ENCODE results near the gene GARS1.

Gene GARS1

DNA sequence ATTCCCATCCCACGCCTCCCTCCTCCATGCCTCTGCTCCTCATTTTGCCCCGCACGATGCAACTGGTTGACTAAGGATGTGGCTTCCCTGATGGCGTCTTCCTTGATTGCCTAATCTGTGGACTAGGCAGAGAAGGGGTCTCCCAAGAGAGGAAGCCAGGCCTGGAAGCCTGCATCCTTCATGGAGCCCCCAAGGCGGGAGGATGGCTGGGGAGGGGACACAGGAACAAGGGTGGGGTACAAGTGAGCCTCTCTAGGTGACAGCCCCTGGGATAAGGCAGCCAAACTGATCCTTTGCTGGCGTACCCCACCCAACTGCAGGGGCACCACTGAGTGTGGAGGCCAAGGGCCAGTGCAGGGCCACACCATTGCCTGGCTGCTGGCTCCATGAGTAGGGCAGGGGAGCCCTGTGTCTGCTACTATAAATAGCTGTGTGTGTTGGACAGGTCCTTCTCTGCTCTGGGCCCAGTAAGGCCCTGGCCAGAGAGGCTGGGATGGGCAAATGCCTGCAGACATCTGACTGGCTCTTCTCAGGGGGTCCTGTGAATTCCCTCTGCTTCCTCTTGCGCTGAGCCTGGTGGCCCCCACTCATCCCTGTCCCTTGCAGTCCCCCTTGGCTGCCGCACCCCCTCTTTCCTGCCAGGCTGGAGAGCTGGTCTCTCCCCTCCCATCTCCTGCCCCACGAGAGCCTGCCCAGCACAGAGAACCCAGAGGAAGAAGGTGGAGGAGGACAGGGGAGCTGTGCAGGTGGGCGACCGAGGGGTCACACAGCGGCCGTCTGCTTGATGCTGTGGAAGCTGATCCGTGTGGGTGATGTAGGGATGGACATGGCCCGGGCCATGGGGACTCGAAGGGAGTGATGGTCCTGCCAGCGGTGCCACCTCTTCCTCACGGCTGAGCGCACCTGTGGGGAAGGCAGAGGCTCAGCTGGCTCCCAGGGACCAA is 58.3 kb downstream of the GARS1 start:
- no peaks in the 10 kb centered on the region for H3K36me3 ChIP-seq
- H3K27me3 ChIP-seq, result no peaks in the 10 kb centered on the region
- H3K4me2 ChIP-seq, result no peak overlapping the region
- no peaks in the 10 kb centered on the region for H4K20me1 ChIP-seq
- H3K27ac ChIP-seq, result no peak overlapping the region
- no peak overlapping the region for H3K4me3 ChIP-seq
- no peak overlapping the region for H3K9ac ChIP-seq
- no peak for TF ChIP-seq Cebpa-rat (IDR thresholded peaks at IDR 0.05)
- no peaks in the 10 kb centered on the region for H3K9me3 ChIP-seq
- H3K4me1 ChIP-seq, result peaks cover 29% of the 10 kb centered on the region

DNA sequence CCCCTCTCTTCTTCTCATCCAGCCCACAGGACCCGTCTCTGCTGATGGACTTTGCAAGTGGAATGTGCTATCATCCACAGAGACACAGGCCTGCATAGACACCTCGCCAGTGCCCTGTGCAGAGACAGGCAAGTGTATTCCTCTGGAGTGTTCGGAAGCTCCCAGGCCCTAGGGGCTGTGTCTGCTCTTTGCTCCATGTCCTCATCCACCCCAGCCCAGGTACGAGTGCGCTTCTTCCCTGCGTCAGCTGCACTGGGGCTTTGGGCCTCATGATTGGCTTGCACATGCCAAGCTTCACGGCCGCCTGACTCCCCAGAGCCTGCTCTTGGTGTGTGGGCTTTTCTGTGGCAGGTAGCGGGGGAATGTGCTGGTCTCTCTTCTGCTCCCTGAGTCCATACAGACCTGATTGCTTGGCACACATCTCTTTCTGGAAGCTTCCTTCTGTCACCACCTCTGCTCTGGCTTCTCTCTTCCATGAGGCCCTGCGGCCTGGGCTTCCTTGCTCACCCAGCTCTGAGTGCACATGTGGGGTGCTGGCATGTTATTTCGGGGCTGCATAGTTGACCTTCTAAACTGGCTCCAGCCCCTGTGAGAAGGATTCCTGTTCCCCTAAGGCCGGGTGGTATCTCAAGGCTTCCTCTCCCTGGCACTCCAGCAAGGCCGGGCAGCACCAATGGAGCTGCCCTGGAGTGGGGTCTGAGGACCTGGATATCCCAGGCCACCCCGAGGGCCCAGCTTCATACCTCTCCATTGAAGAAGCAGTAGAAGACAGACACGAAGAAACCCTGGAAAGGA is 59.8 kb downstream of the GARS1 start:
- TF ChIP-seq Cebpa-rat (IDR thresholded peaks at IDR 0.05), result no peak
- Histone ChIP-seq H3K4me1 (peaks cover 45% of the 10 kb centered on the region), H3K9me3 (no peaks in the 10 kb centered on the region), H3K9ac (no peak overlapping the region), H4K20me1 (no peaks in the 10 kb centered on the region), H3K4me2 (no peak overlapping the region), H3K27me3 (no peaks in the 10 kb centered on the region), H3K27ac (no peak overlapping the region), H3K36me3 (no peaks in the 10 kb centered on the region), H3K4me3 (no peak overlapping the region)

DNA sequence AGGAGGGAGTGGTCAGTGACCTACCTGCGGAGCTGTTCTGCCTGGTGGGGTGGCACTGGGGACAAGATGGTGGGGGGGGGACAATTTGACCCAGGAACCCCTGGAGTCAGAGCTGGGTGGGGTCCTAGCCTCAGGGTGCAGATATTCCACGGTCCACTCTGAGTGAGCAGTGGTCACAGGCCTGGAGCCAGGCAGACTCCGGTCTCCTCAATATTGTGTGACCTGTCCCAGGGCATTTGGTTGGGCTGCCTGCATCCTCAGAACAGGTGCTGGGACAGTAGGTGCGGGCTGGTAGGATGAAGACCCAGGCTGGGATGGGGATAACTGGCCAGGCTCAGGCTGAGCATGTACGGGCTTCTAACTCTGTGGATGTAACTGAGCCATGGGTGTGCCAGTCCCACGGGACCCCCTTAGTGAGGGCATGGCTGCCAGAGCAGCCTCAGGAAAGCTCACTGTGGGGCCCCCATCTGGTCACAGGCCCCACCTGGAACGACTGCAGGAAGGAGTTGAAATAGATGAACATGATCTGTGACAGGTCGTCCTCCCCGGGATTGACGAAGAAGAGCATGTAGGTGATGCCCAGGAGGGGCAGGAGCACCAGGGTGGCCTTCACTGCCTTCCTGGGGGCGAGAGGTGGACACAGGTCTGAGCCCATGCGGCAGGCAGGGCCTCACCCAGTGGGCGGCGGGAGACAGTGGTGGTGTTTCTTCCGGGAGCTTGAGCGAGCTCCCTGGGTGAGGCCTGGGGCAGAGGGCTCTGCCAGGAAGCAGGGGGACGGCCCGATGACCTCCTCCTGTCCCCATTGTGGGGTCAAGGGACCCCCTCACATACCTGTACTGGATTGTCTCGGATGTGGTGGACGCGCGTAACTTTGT is 60.7 kb downstream of the GARS1 start:
- no peaks in the 10 kb centered on the region for H3K36me3 ChIP-seq
- no peaks in the 10 kb centered on the region for H3K9me3 ChIP-seq
- no peaks in the 10 kb centered on the region for H3K27me3 ChIP-seq
- no peak overlapping the region for H3K4me3 ChIP-seq
- H4K20me1 ChIP-seq, result no peaks in the 10 kb centered on the region
- H3K4me1 ChIP-seq, result peaks cover 53% of the 10 kb centered on the region
- no peak overlapping the region for H3K9ac ChIP-seq
- no peak for TF ChIP-seq Cebpa-rat (IDR thresholded peaks at IDR 0.05)
- H3K4me2 ChIP-seq, result peak overlapping the region; percentile 86; the same call in 1 of the 2 replicates
- peak overlapping the region; percentile 49; the same call in 1 of the 2 replicates for H3K27ac ChIP-seq

DNA sequence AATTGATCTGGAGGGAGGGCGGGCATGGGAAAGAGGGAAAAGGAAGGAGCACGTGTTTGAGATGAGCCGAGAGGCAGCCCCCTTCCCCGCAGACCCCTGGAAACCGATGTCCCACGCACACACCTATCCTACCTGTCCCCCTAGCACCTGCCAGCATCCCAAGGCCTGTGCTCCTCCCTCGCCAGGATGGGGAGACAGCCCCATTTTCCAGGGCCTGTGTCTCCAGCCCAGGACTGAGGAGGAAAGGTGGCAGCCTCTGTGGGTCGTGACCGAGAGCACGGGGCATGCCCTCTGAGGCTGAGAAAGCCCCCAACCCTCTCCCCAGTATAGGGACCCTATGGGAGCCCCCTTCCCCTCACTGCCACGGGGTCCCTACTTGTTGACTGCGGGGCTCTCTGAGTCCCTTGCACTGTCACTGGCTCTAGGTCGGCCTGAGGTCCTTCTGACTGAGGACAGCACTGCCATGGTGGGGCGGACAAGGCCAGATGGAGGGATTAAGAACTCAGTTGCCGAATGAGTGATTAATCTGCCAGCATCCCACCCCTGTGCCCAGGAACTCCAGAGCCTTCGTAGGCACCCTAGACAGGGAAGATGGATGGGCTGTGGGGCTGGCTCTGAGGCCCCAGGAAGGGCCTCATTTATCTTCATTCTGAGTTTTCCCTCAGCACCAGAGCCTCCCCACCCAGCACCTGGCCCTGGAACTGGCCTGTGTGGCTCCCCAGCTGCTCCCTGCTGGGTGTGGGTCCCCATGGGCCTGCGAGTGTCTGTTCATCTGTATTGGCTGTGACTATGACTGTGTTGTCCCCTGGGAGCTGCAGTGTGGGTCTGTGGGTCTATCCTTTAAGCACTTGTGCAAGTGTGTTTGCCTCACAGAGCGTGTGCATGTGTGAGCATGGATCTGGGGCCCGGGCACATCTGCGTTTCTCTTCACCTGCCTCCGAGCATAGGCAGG is 61.6 kb downstream of the GARS1 start:
- Histone ChIP-seq H3K27ac (peak overlapping the region; percentile 71), H3K4me3 (no peak overlapping the region), H3K4me1 (peaks cover 53% of the 10 kb centered on the region), H4K20me1 (no peaks in the 10 kb centered on the region), H3K27me3 (no peaks in the 10 kb centered on the region), H3K9me3 (no peaks in the 10 kb centered on the region), H3K4me2 (peak overlapping the region; percentile 86), H3K36me3 (no peaks in the 10 kb centered on the region), H3K9ac (peak overlapping the region; percentile 59)
- no peak for TF ChIP-seq Cebpa-rat (IDR thresholded peaks at IDR 0.05)

DNA sequence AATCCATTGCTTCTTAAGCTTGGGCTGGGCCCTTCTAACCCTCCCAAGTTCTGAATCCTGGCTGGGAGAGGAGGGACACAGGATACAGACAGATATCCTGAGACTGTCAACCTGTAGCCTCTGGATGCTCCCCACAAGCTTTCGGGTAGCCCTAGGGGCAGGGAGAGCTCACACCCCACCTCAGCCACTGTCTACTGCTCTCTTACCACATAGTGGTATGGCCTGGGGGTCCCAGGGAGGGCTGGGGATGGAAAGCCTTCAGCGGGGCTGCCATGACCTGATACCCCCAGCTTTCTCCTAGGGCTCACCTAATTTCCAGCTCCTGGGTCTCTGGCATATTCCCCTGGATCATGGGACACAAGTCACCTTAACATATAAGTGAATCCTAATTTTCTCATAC is 62.5 kb downstream of the GARS1 start:
- H3K9ac ChIP-seq, result peak overlapping the region; percentile 59
- no peak for TF ChIP-seq Cebpa-rat (IDR thresholded peaks at IDR 0.05)
- no peaks in the 10 kb centered on the region for H3K9me3 ChIP-seq
- peaks cover 53% of the 10 kb centered on the region for H3K4me1 ChIP-seq
- H3K4me2 ChIP-seq, result peak overlapping the region; percentile 86
- H3K27me3 ChIP-seq, result no peaks in the 10 kb centered on the region
- H3K27ac ChIP-seq, result peak overlapping the region; percentile 71
- H3K36me3 ChIP-seq, result no peaks in the 10 kb centered on the region
- H3K4me3 ChIP-seq, result no peak overlapping the region
- H4K20me1 ChIP-seq, result no peaks in the 10 kb centered on the region

DNA sequence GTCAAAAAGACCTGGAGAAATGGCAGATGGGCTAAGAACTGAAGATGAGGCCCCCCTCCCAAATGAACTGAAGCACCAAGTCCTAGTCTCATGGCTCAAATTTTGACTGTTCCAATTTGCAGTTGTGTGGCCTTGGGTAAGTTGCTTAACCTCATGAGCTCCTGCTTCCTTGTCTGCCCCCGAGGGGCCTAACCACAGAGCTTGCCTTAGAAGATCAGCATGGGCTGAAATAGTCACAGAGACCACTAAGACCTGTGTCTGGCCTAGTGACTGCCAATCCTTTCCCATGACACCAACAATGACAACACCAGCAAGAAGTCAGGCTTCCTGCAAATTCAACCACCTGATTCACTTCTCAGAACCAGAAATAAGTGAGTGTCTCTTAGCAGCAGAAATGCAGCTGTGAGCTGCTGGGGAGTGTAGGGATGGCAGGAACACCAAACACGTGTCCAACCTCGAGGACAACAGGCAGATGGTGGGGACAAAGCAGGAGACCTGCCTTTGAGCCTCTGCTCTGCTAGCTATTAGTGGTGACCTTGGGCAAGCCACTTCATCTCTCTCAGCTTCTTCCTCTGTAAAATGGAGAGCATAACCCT is 63.9 kb downstream of the GARS1 start:
- Histone ChIP-seq H3K4me2 (peak overlapping the region; percentile 86), H3K27ac (peak overlapping the region; percentile 72), H3K9me3 (no peaks in the 10 kb centered on the region), H3K27me3 (no peaks in the 10 kb centered on the region), H3K4me1 (peaks cover 53% of the 10 kb centered on the region), H3K9ac (no peak overlapping the region), H3K4me3 (no peak overlapping the region), H3K36me3 (no peaks in the 10 kb centered on the region), H4K20me1 (no peaks in the 10 kb centered on the region)
- peak; percentile 90 for TF ChIP-seq Cebpa-rat (IDR thresholded peaks at IDR 0.05)

DNA sequence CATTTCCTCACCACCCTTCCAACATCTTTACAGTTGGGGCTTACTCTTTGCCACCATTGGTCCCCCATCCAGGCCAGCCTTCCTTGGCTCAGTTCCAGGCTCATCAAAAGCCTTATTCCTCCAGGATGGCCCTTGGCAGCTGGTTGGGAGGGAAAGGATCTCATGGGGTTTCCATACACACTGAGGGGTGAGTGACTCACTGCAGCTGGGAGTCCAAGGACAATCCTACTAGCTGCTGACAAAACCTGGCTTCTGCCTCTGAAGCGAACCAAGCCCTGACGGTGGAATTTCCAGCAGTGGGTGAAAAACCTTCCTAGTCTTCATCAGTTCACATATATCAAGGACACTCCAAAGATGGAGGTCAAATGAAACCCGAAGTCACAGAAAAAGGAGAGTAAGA is 64.6 kb downstream of the GARS1 start:
- no peak for TF ChIP-seq Cebpa-rat (IDR thresholded peaks at IDR 0.05)
- Histone ChIP-seq H3K9me3 (no peaks in the 10 kb centered on the region), H3K4me2 (peak overlapping the region; percentile 86), H3K4me1 (peaks cover 53% of the 10 kb centered on the region), H3K9ac (no peak overlapping the region), H3K27me3 (no peaks in the 10 kb centered on the region), H3K36me3 (no peaks in the 10 kb centered on the region), H3K4me3 (no peak overlapping the region), H3K27ac (peak overlapping the region; percentile 72), H4K20me1 (no peaks in the 10 kb centered on the region)
